ENCODE measurements around the gene PKD2. TPM values are rescaled to one million over a fixed set of nuclear protein-coding genes. Genes with fewer than 3 reads are reported as not detected.

PKD2 gene
- total RNA-seq, 1 experiment from 2014 or later: 30.4 TPM

DNA sequence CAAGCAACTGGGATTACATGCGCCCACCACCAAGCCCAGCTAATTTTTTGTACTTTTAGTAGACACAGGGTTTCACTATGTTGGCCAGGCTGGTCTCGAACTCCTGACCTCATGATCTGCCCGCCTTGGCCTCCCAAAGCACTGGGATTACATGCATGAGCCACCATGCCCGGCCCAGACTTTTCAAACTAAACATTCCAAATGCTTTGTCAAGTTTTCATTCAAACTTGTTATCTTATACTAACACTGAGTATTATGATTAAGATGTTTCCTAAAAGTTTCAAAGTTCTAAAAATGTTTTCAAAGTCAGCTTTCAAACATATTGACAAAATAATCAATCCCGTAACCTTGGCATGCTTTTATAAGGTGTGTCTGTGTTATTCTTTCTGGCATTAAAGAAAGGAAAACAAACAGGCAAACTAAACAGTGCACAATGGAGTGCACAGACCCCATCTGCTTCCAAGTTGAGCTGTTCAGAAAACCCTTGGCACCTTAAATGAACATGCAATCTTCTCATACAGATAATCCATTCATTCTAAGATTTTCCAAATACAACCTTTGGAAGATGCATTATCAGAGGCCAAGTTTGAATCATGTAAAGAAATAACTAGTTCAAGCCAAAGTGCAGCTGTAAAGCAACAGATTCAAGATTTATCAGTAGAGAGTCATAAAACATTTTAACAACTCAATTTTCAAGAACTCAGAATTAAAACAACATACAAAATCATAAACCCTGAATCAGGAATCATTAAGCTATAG, 101.9 kb downstream of the PKD2 start:
- Mint-ChIP-seq H3K27ac (ENCODE audit: unreplicated experiment) (no peak overlapping the region), H3K4me1 (ENCODE audit: low read depth, unreplicated experiment) (peaks cover 35% of the 10 kb centered on the region), H3K27me3 (ENCODE audit: unreplicated experiment) (no peaks in the 10 kb centered on the region), H3K9me3 (ENCODE audit: low read depth, unreplicated experiment) (no peaks in the 10 kb centered on the region), H3K4me3 (ENCODE audit: low read depth, unreplicated experiment) (no peak overlapping the region), H3K36me3 (ENCODE audit: insufficient read depth, unreplicated experiment) (no peaks in the 10 kb centered on the region)
- BruUV-seq (replicated peaks): no TSS peak
- TF ChIP-seq, protein P1, sequence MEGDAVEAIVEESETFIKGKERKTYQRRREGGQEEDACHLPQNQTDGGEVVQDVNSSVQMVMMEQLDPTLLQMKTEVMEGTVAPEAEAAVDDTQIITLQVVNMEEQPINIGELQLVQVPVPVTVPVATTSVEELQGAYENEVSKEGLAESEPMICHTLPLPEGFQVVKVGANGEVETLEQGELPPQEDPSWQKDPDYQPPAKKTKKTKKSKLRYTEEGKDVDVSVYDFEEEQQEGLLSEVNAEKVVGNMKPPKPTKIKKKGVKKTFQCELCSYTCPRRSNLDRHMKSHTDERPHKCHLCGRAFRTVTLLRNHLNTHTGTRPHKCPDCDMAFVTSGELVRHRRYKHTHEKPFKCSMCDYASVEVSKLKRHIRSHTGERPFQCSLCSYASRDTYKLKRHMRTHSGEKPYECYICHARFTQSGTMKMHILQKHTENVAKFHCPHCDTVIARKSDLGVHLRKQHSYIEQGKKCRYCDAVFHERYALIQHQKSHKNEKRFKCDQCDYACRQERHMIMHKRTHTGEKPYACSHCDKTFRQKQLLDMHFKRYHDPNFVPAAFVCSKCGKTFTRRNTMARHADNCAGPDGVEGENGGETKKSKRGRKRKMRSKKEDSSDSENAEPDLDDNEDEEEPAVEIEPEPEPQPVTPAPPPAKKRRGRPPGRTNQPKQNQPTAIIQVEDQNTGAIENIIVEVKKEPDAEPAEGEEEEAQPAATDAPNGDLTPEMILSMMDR (IDR thresholded peaks at IDR 0.05; ENCODE audit: unreplicated experiment): no peak
- intact Hi-C loops (cut with micrococcal nuclease; ENCODE audit: unreplicated experiment): no loop called here
- DNase-seq: no peak
- CTCF ChIA-PET: no interaction called here

DNA sequence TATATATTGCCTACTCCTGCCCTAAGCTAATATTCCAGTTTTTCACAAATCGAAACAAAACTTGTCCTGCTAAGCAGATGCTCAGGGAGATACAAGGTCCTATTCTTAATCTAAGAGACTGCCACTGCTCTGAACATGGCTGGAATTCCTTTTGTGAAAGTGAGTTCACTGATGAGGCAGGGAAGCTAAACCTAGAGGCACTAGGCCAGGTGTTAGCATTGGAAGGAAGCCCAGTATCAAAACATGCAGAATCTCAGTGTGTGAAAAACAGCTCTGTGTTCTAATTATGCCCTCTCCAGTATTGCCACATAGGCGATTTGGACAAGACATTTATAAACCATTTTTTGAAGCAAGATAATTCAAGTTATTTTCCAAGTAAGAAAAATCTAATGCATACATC, 103.4 kb downstream of the PKD2 start:
- Mint-ChIP-seq H3K9me3 (ENCODE audit: low read depth, unreplicated experiment) (no peaks in the 10 kb centered on the region), H3K36me3 (ENCODE audit: insufficient read depth, unreplicated experiment) (no peaks in the 10 kb centered on the region), H3K27me3 (ENCODE audit: unreplicated experiment) (no peaks in the 10 kb centered on the region), H3K27ac (ENCODE audit: unreplicated experiment) (no peak overlapping the region), H3K4me3 (ENCODE audit: low read depth, unreplicated experiment) (no peak overlapping the region), H3K4me1 (ENCODE audit: low read depth, unreplicated experiment) (peaks cover 24% of the 10 kb centered on the region)
- TF ChIP-seq, protein P1 (IDR thresholded peaks at IDR 0.05; ENCODE audit: unreplicated experiment): no peak
- BruUV-seq (replicated peaks): no TSS peak
- DNase-seq: no peak
- CTCF ChIA-PET: interaction anchor here (1.2 kb wide), 1 partner anchor 78 kb away, joined by 3 read pairs; no protein-coding TSS in a partner anchor
- intact Hi-C loops (cut with micrococcal nuclease; ENCODE audit: unreplicated experiment): no loop called here

DNA sequence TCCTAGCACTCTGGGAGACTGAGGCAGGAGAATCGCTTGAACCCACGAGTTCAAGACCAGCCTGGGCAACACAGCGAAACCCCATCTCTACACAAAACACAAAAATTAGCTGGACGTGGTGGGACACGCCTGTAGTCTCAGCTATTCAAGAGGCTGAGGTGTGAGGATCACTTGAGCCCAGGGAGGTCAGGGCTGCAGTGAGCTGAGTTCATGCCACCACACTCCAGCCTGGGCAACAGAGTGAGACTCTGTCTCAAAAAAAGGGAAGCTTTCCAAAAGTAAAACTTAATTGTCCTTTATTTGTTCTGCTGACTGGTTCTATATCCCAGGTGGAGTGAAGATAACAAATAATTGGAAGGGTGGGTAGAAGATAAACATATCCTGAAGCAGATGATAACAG, 105.4 kb downstream of the PKD2 start:
- Mint-ChIP-seq H3K4me3 (ENCODE audit: low read depth, unreplicated experiment) (no peak overlapping the region), H3K36me3 (ENCODE audit: insufficient read depth, unreplicated experiment) (no peaks in the 10 kb centered on the region), H3K27me3 (ENCODE audit: unreplicated experiment) (no peaks in the 10 kb centered on the region), H3K4me1 (ENCODE audit: low read depth, unreplicated experiment) (peaks cover 4% of the 10 kb centered on the region), H3K27ac (ENCODE audit: unreplicated experiment) (no peak overlapping the region), H3K9me3 (ENCODE audit: low read depth, unreplicated experiment) (no peaks in the 10 kb centered on the region)
- TF ChIP-seq, protein P1 (IDR thresholded peaks at IDR 0.05; ENCODE audit: unreplicated experiment): no peak
- DNase-seq: no peak
- no TSS peak for BruUV-seq (replicated peaks)
- intact Hi-C loops (cut with micrococcal nuclease; ENCODE audit: unreplicated experiment): no loop called here
- CTCF ChIA-PET: no interaction called here

DNA sequence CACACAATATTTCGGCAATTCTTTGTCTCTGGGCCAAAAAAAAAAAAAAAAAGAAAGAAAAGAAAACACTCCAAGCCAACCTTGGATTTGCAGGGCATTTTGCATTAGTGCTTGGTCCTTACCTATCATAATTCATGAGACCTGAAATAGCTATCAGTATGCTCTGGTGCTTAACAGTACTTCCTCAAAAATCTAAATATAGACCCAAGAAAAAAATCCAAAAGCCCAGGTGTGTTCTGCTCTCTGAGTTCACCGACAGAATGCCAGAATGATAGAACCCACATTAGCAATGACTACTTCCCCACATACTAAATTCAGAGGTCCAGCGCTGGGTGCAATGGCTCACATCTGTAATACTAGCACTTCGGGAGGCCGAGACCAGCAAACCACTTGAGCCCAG, 108.2 kb downstream of the PKD2 start:
- Mint-ChIP-seq H3K4me3 (ENCODE audit: low read depth, unreplicated experiment) (no peak overlapping the region), H3K36me3 (ENCODE audit: insufficient read depth, unreplicated experiment) (no peaks in the 10 kb centered on the region), H3K4me1 (ENCODE audit: low read depth, unreplicated experiment) (no peaks in the 10 kb centered on the region), H3K27me3 (ENCODE audit: unreplicated experiment) (no peaks in the 10 kb centered on the region), H3K27ac (ENCODE audit: unreplicated experiment) (no peak overlapping the region), H3K9me3 (ENCODE audit: low read depth, unreplicated experiment) (peaks cover 6% of the 10 kb centered on the region)
- no peak for DNase-seq
- CTCF ChIA-PET: no interaction called here
- BruUV-seq (replicated peaks): no TSS peak
- TF ChIP-seq, protein P1 (IDR thresholded peaks at IDR 0.05; ENCODE audit: unreplicated experiment): no peak
- intact Hi-C loops (cut with micrococcal nuclease; ENCODE audit: unreplicated experiment): no loop called here
